Kidney (tissue), 14 donors: ENCODE measurements around the gene PRKCZ. TPM values are rescaled to one million over a fixed set of nuclear protein-coding genes. Genes with fewer than 3 reads are reported as not detected.
A peak's percentile ranks its signal among the peaks of the same experiment; 100 is the strongest.

ENCODE experiments used
- DNase-seq, 5 donors: peaks; one replicate each; pipeline ENCODE4 v3.0.0-alpha.2; 2013 to 2020
- FAIRE-seq: peaks from 2 replicates; lab custom pipeline; 2012; peaks lifted over from hg19 to GRCh38; lab: Jason Lieb, UNC
- H3K27ac ChIP-seq, 2 donors: one replicate each; pipeline ENCODE4 v1.7.0; 2013; ENCODE audit warnings: low read depth in 2 of 2, low read length in 2 of 2, inconsistent platforms in 1 of 2
- H3K27me3 ChIP-seq: one replicate; pipeline ENCODE4 v1.7.1; 2013; ENCODE audit warnings: low read length, inconsistent platforms; ENCODE audit not compliant: control insufficient read depth, insufficient read depth
- H3K36me3 ChIP-seq, 3 donors: one replicate each; pipeline versions ENCODE4 v1.7.0 to v1.7.1; 2013; ENCODE audit warnings: low read length in 3 of 3, control low read depth in 1 of 3, inconsistent platforms in 1 of 3; ENCODE audit not compliant: insufficient read depth in 3 of 3, control insufficient read depth in 2 of 3
- H3K4me1 ChIP-seq, 3 donors: one replicate each; pipeline versions ENCODE4 v1.7.0 to v1.7.1; 2013; ENCODE audit warnings: low read length in 3 of 3, inconsistent platforms in 1 of 3, low read depth in 1 of 3; ENCODE audit not compliant: control insufficient read depth in 2 of 3, insufficient read depth in 2 of 3
- H3K4me3 ChIP-seq, 3 donors: one replicate each; pipeline versions ENCODE4 v1.7.0 to v1.8.1; 2013; ENCODE audit warnings: low read length in 3 of 3, control low read depth in 1 of 3, inconsistent platforms in 1 of 3
- H3K9ac ChIP-seq, 3 donors: one replicate each; pipeline versions ENCODE4 v1.7.0 to v1.7.1; 2013; ENCODE audit warnings: low read length in 3 of 3, control low read depth in 1 of 3, inconsistent platforms in 1 of 3
- H3K9me3 ChIP-seq, 3 donors: one replicate each; pipeline versions ENCODE4 v1.7.0 to v1.7.1; 2013; ENCODE audit warnings: low read length in 3 of 3, control low read depth in 1 of 3, inconsistent platforms in 1 of 3; ENCODE audit not compliant: control insufficient read depth in 2 of 3, insufficient read depth in 1 of 3
- intact Hi-C: fragments of 100-400 bp; cut with DNase I; formaldehyde crosslinking; loops from one replicate; pipeline ENCODE4 v1.11.1; 2022
- polyA plus RNA-seq: library from polyadenylated mRNA; stranded (reverse); fragments of 350-450 nt; fragmentation: Illumina TruSeq; extraction: RNeasy Lipid Tissue Mini Kit (QIAGEN cat#74804); gene quantifications from one replicate; pipeline ENCODE4 v1.2.3, GENCODE V29; 2014; ENCODE audit warnings: low read depth, low replicate concordance; ENCODE audit not compliant: insufficient read depth
- total RNA-seq: library from RNA; stranded (reverse); fragmentation: NEBNext Ultra II Directional; extraction: Animal tissue kit (Norgen Biotek cat#: 25700); gene quantifications from one replicate; pipeline ENCODE4 v1.2.1, GENCODE V29; 2021
- TF ChIP-seq, protein P1 (sequence below): IDR thresholded peaks from 3 replicates; pipeline ENCODE4 v1.5.1; 2012; ENCODE audit warnings: mild to moderate bottlenecking, moderate library complexity, borderline replicate concordance; ENCODE audit not compliant: insufficient read depth; ENCODE audit errors: extremely low read depth
- donor health status: control.
- donor health status: control.
- donor health status: control.
- donor health status: control.
- donor health status: control.
- donor health status: DM: yes; HTN: yes; CAD: no.
- donor health status: Normal renal cell carcinoma (clear cell type).

The PRKCZ gene
- total and polyA plus RNA-seq, 2 donors from 2014 or later = 24.7 to 42.4 TPM

DNA sequence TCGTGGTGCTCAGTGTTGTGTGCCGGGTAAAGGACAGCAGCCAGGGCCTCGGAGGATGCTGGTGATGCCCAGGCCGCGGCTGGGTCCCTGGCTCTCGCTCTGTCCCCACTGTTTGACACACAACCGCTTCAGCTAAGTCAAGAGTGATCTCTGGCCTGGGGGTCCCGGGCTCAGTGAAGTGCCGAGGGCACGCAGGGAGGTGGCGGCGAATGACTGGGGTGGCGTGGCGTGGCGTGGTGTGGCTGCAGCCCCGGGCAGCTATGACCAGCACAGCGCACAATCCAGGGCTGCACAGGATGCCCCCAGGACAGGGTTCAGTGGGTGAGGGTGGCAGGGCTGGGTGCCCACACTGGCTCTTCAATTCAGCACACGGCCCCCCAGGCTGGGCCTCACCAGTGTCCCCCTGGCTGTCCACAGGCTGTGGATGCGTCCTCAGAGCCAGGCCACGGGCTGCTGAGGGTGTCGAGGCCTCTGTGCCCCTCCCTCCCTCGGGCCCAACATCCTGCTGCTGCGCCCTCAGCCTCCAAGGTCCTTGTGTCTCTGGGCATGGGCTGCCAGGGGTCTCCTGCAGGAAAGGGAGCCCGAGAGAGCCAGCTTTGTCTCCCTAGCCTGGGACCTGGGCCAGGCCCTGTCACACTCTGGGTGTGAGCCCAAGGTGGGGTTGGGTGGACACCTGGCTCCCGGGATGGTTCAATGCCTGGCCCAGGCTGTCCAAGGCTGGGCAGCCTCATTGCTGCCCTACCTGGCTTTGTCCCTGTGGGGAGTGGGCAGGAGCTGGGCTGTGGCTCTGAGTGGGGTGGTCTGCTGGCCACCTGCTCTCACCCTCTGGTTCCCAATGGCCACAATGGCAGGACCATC, 165.9 kb downstream of the PRKCZ start:
- intact Hi-C loops = loop anchor here (10.0 kb wide), 1 partner anchor 99 kb away; no protein-coding TSS in a partner anchor
- H3K9ac ChIP-seq = no peak overlapping the region
- no peaks in the 10 kb centered on the region for H3K9me3 ChIP-seq
- H3K4me1 ChIP-seq = peaks cover 0 to 25% (median 21%) of the 10 kb centered on the region in 3 donors
- no peaks in the 10 kb centered on the region for H3K27me3 ChIP-seq
- FAIRE-seq (no peak), DNase-seq (peak in 1 of 5 donors; percentile 75)
- TF ChIP-seq, protein P1, sequence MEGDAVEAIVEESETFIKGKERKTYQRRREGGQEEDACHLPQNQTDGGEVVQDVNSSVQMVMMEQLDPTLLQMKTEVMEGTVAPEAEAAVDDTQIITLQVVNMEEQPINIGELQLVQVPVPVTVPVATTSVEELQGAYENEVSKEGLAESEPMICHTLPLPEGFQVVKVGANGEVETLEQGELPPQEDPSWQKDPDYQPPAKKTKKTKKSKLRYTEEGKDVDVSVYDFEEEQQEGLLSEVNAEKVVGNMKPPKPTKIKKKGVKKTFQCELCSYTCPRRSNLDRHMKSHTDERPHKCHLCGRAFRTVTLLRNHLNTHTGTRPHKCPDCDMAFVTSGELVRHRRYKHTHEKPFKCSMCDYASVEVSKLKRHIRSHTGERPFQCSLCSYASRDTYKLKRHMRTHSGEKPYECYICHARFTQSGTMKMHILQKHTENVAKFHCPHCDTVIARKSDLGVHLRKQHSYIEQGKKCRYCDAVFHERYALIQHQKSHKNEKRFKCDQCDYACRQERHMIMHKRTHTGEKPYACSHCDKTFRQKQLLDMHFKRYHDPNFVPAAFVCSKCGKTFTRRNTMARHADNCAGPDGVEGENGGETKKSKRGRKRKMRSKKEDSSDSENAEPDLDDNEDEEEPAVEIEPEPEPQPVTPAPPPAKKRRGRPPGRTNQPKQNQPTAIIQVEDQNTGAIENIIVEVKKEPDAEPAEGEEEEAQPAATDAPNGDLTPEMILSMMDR = no peak
- H3K27ac ChIP-seq = no peak overlapping the region
- H3K36me3 ChIP-seq = no peaks in the 10 kb centered on the region
- H3K4me3 ChIP-seq = no peak overlapping the region

DNA sequence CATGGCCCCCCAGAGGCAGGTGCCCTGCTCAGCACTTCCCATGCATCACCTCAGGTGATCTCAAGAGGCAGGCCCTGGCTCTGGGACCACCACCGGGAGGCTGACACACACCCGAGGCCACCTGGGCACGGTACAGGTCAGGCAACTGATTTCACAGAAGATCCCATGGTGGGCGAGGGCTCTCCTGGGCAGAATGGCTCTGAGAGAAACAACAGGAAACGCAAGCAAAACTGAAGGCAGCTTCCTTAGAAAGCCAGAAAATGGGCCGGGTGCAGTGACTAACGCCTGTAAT, 166.5 kb downstream of the PRKCZ start:
- intact Hi-C loops = loop anchor here (10.0 kb wide), 1 partner anchor 98 kb away; no protein-coding TSS in a partner anchor
- Histone ChIP-seq H3K4me1 (peaks cover 0 to 25% (median 21%) of the 10 kb centered on the region in 3 donors), H3K27me3 (no peaks in the 10 kb centered on the region), H3K4me3 (no peak overlapping the region), H3K36me3 (no peaks in the 10 kb centered on the region), H3K27ac (no peak overlapping the region), H3K9ac (no peak overlapping the region), H3K9me3 (no peaks in the 10 kb centered on the region)
- FAIRE-seq = no peak
- TF ChIP-seq, protein P1 = no peak
- DNase-seq = no peak

- Histone ChIP-seq H3K9ac (no peak overlapping the region), H3K4me1 (no peaks in the 10 kb centered on the region), H3K27ac (no peak overlapping the region), H3K4me3 (no peak overlapping the region), H3K27me3 (no peaks in the 10 kb centered on the region), H3K9me3 (no peaks in the 10 kb centered on the region), H3K36me3 (no peaks in the 10 kb centered on the region)
- TF ChIP-seq, protein P1 = no peak
- FAIRE-seq = no peak
- no peak for DNase-seq
- intact Hi-C loops = no loop called here
These were observed 171.1 kb downstream of the PRKCZ start for GRCh38 chr1:2221271-2221670.
